Hippocampal formation (tissue), 2 donors: ENCODE measurements around the gene OR5T3.
"Not testable (repeated sequence)": the region's sequence is repeated elsewhere in the genome, so short reads cannot be mapped to it uniquely, and the experiment has no call there.

ENCODE experiments used
- DNase-seq, 2 donors: peaks; one replicate each; lab custom pipeline; 2025; lab: John Stamatoyannopoulos, UW

The OR5T3 gene

DNA sequence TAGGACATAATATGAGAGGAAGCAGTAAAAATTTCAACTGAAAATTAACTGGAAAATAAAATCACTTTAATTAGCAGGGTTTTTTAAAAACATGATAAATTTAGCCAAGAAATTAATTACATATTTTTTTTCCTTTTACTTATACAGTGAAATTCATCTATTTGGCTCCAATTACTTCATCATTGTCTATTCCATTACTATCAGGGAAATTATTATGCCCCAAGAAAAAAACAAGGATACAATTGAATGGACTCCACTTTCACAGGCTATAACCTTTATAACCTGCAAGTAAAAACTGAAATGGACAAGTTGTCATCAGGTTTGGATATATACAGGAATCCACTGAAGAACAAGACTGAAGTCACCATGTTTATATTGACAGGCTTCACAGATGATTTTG, at the start of gene OR5T3:
Gene OR5T3 (plus strand): TSS at position 301 of the 400 bp plus-strand sequence. CDS start 0 bp downstream, at position 301.
- DNase-seq = no peak

DNA sequence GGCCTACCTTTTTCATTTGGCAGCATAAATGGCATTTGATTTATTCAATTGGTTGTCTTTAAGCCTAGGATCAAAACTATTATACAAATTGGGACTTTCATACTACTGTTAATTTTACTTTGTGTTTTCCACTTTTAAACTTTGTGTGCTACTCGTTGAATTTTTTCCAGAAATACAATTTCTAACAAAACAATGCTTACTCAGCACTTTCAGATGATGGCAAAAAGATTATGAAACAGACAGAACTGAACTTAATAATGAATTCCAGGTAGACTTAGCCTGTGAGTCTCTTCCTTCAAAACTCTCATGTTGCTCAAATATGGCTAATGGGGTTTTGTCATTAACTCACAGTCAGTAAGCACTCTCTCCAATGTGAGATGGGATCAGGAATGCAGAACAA, 44.3 kb upstream of the OR5T3 start:
- DNase-seq = no peak

DNA sequence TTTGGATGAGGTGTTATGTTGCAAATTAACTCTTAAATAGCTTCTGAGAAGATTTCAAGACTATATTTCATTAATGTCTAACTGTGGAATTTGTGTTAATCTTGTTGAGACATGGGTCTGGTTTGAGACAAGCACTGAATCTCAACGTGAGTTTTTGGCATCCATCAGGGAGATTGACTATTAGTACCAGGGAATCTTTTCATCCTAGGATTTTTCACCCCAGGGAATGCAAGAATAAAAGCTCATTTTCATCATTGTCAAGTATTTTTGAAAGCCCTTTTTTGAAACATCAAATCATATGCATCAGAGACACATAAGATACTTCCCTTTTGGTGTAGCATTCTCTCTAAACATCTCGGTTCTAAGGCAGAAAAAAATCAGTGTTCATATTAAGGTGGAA, 37.5 kb upstream of the OR5T3 start:
- no peak for DNase-seq

DNA sequence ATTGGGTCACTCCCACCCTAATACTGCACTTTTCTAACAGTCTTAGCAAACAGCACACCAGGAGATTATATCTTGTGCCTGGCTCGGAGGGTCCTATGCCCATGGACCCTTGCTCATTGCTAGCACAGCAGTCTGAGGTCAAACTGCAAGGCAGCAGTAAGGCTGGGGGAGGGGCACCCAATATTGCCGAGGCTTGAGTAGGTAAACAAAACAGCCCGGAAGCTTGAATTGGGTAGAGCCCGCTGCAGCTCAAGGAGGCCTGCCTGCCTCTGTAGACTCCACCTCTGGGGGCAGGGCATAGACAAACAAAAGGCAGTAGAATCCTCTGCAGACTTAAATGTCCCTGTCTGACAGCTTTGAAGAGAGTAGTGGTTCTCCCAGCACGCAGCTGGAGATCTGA, 32.3 kb upstream of the OR5T3 start:
- not testable (repeated sequence) for DNase-seq

DNA sequence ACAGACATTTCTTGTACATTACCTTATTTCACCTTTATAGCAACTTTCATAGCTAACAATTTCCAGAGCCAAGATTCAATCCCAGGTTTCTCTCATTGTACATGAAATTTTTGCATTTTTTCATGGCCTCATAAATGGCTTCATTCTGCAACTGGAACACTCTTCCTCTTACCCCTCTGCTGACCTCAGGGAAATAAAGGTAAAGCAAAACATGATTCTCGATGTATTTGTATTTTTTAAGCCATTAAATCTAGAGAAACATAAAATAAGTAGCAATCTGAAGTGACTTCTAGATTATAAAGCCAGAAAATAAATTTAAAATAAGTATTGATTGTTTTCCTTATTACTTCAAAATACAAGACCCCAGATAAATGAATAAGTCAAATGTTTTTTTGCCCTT, 17.9 kb upstream of the OR5T3 start, which contains the start of gene OR5T2:
Gene OR5T2 (minus strand): TSS at position 101 of the 400 bp plus-strand sequence. CDS start 1,193 bp downstream, outside the sequence.
- no peak for DNase-seq

DNA sequence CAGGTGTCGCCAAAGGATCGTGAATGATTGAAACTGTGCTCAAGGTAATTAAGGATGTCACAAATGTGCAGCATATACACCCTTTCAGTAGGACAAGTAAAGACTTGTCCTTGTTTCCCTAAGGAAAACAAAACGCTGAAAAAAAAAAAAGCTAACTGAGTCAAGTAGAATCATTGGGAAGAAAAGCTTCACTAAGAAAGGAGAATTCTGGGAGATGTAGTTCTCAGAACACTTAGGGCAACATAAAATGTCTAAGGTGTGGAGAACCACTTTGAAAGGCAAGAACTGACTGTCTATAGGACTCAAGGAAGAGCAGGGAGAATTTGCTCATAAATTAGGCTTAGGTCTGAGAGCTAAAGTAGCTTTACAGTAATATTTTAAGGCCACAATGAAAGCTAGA, 19.0 kb downstream of the OR5T3 start:
- DNase-seq = no peak

DNA sequence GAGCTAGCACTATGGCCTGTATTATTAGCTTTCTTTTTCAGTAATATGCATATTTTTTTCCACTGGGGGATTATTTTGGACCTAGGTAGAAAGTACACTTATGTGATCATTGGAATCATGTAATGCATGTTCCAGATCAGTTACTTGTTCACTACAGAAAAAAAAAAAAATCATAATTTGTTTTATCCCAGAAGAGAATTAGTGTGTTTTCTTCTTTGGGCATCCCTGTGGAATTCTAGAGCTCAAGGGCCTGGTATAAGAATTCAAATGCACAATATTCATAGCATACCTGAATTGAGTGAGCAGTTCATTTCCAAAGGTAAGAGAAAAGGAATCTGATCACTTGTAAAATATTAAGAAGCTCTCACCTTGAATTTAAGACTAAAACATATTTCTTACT, 21.8 kb downstream of the OR5T3 start, which contains the start of gene OR5T1:
Gene OR5T1 (plus strand): TSS at position 301 of the 400 bp plus-strand sequence. CDS start 1,485 bp downstream, outside the sequence.
- no peak for DNase-seq

DNA sequence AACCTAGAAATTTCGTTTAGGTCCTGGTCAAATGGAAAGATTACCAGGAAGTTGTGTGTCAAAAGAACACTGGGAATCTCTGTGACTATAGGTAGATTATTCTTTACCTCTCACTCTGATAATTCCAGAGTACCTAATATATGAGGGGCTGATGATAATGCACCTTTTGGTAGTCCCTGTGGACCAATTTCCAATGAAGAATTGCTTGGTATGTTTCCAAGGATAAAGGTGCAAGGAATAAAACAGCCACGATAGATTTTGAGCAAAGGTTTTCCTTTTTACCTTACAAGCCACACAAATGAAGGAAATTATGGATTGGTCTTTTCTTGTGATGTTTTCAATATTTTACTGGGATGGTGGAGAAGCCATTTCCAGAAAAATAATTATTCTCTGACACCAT, 40.1 kb downstream of the OR5T3 start, which contains the start of gene OR8H1:
Gene OR8H1 (minus strand): TSS at position 101 of the 400 bp plus-strand sequence. CDS start 1,192 bp downstream, outside the sequence.
- no peak for DNase-seq

DNA sequence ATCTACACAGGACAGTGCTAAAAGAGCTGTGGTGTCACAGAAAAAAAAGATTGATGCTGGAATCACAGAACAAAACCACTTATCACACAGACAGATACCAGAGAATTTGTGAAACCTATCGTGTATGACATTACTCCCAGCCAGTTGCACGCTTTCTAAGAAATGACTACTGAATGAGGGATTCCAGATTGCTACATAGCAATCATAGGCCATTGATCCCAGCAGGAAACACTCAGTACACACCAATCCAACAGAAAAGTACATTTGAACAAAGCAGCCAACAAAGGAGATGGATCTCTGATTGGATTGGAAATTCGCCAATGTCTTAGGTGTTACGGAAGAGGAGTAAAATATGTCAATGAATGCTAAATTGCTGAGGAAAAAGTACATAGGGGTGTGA, 44.8 kb downstream of the OR5T3 start:
- no peak for DNase-seq
